Testis (tissue), 2 donors: Measurements from ENCODE around the gene TNP2.

Experiments
- POLR2A ChIP-seq: fragments of 450-650 bp; IDR thresholded peaks from one replicate; pipeline ENCODE4 v1.6.1; 2017; ENCODE audit warnings: antibody characterized with exemption, mild to moderate bottlenecking, moderate library complexity
- TF ChIP-seq, protein P1 (sequence below), 3 experiments: fragments of 450-650 bp in 2 of 3; fragments of 200-600 bp in 1 of 3; sonication (generic) in 1 of 3; IDR thresholded peaks; one replicate each; pipeline ENCODE4 v1.5.1; 2016 to 2019; ENCODE audit warnings: antibody characterized with exemption in 3 of 3, mild to moderate bottlenecking in 2 of 3, moderate library complexity in 1 of 3

DNA sequence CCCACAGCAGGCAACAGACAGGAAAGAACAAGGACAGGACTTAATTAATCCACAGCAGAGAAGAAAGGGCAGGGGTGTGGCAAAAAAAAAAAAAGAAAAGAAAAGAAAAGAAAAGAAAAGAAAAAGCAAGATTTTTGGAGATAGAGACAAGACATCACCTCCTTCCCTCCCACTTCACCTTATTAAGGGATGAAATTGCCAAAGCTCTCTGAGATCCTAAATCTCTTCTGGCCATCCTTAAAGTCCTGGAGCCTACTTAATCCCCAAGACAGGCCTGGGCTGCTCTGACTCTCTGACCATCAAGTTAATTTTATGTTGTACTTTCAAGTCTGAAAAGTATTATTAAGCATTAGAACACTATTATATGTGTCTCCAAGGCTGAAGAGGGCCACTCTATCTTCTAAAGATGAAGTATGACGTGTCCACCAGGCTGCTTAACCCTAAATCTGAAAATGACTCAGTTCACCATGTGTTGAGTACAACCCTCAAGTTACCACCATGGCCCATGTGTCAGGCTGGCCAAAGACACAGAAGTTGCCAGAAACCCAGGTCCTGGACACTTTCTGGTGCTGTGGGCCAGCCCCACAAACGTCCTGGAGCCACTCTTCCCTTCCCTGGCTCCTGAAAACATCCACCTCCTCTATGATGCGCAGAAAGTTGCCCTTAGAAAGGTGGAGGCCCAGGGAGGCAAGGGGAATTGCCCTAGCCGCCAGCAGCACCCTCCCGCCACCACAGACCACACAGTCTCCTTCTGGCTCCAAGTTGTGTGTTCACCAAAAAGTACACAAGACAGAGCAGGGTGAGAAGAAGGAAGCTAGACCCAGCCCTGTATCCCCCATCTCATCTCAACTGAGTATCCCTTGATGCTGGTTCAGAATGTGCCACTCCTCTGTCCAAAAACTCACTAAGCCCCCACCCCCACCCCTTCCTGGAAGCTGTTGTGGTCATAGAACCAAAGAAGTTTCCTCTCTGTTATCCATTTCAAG is 15.8 kb downstream of the TNP2 start:
- TF ChIP-seq, protein P1, sequence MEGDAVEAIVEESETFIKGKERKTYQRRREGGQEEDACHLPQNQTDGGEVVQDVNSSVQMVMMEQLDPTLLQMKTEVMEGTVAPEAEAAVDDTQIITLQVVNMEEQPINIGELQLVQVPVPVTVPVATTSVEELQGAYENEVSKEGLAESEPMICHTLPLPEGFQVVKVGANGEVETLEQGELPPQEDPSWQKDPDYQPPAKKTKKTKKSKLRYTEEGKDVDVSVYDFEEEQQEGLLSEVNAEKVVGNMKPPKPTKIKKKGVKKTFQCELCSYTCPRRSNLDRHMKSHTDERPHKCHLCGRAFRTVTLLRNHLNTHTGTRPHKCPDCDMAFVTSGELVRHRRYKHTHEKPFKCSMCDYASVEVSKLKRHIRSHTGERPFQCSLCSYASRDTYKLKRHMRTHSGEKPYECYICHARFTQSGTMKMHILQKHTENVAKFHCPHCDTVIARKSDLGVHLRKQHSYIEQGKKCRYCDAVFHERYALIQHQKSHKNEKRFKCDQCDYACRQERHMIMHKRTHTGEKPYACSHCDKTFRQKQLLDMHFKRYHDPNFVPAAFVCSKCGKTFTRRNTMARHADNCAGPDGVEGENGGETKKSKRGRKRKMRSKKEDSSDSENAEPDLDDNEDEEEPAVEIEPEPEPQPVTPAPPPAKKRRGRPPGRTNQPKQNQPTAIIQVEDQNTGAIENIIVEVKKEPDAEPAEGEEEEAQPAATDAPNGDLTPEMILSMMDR (IDR thresholded peaks at IDR 0.05): no peak
- no peak for TF ChIP-seq POLR2A
